DND-41 (cell line): Measurements from ENCODE around the gene TMTC1.

Experiments used
- CTCF ChIP-seq: IDR thresholded peaks from 2 replicates; pipeline ENCODE4 v1.5.1; 2012; ENCODE audit warnings: borderline replicate concordance, low read length, moderate library complexity, mild to moderate bottlenecking; ENCODE audit not compliant: poor library complexity, severe bottlenecking; ENCODE audit errors: extremely low read depth
- EZH2 ChIP-seq: IDR thresholded peaks from 3 replicates; pipeline ENCODE4 v1.6.1; 2012; ENCODE audit warnings: borderline replicate concordance, low read depth, mild to moderate bottlenecking, moderate library complexity, low read length, inconsistent platforms; ENCODE audit not compliant: severe bottlenecking

- TF ChIP-seq CTCF (no peak), EZH2 (no peak)
Measured at GRCh38 chr12:29672580-29672979, 111.2 kb downstream of the TMTC1 start.
